Activated CD8-positive, alpha-beta T cell treated with anti-CD3 and anti-CD28 coated beads, Interleukin-2, amount 10 ng/mL, durations not matched to agents 7 days and 5 days (primary cell): ENCODE measurements around the gene C1orf53. TPM values are rescaled to one million over a fixed set of nuclear protein-coding genes. Genes with fewer than 3 reads are reported as not detected.
"Not testable (repeated sequence)": the region's sequence is repeated elsewhere in the genome, so short reads cannot be mapped to it uniquely, and the experiment has no call there.

ENCODE experiments used
- ATAC-seq: fragments of 150-1000 bp; cut with Tn5 transposase; one replicate; pipeline ENCODE4 v1.10.0; 2021; ENCODE audit warnings: moderate library complexity
- CTCF ChIA-PET: fragments of 350-600 bp; sonication (Branson Sonifier 250); formaldehyde crosslinking; loops from one replicate; lab custom pipeline; 2021; ENCODE audit warnings: antibody characterized with exemption; lab: Charles Lee
- POLR2A ChIA-PET: fragments of 350-600 bp; sonication (Branson Sonifier 250); formaldehyde crosslinking; loops from one replicate; lab custom pipeline; 2021; ENCODE audit warnings: antibody characterized with exemption; lab: Charles Lee
- DNase-seq: peaks from one replicate; pipeline ENCODE4 v3.0.0-alpha.2; 2020
- H3K27ac Mint-ChIP-seq: one replicate; pipeline ENCODE4 v1.8.0; 2021; ENCODE audit warnings: mild to moderate bottlenecking, mixed read lengths
- H3K27me3 Mint-ChIP-seq: one replicate; pipeline ENCODE4 v1.8.0; 2021; ENCODE audit warnings: low read depth, mixed read lengths
- H3K36me3 Mint-ChIP-seq: one replicate; pipeline ENCODE4 v1.8.0; 2021; ENCODE audit warnings: low read depth, mixed read lengths
- H3K4me1 Mint-ChIP-seq: one replicate; pipeline ENCODE4 v1.8.0; 2021; ENCODE audit warnings: low read depth, mixed read lengths
- H3K4me3 Mint-ChIP-seq: one replicate; pipeline ENCODE4 v1.8.0; 2021; ENCODE audit warnings: mild to moderate bottlenecking, mixed read lengths
- H3K9me3 Mint-ChIP-seq: one replicate; pipeline ENCODE4 v1.8.0; 2022; ENCODE audit warnings: mixed read lengths; ENCODE audit not compliant: insufficient read depth
- total RNA-seq, 2 experiments: library from RNA; stranded (reverse); gene quantifications; one replicate each; pipeline ENCODE4 v1.2.3, GENCODE V29; 2021

The C1orf53 gene
- under 1 TPM; 0.68 to 0.97 TPM for total RNA-seq

DNA sequence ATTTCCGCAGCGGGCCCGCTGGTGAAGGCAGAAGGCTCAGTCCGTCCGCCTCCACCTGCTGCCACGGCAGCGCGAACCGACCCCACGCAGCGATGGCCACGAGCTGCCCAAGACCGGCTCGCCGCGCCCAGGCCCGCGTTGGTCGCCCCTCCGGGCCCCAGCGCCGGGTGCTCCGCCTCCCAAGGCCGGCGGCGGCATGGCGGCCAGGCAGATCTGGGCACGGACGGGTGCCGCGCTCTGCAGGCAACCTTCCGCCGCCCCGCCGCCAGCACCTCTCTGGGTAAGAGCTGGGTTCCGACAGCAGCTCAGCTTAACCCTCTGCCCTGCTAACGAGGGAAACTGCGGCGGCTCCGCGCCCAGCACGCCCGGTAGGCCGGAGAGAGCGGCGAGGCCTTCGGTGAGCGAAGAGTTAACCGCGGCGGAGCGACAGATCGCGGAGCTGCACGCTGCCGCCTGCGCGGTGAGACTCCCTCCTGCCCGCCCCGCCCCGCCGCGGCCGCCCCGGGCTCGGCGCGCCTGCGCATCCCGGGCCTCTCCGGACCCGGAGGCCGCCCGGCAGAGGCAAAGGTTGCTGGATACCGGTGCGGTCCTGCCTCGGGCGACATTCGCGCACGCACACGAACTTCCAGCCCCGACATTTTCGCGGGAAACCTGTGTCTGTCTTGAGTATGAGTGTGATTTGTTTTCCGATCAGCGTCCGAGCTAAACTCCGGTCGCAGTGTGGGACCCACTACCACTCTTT, at the start of gene C1orf53:
C1orf53 (plus strand) TSS at position 177 of the 742 bp plus-strand sequence; CDS start at position 197, 20 bp downstream.
- peaks cover 2% of the 10 kb centered on the region for H3K36me3 Mint-ChIP-seq
- peaks cover 17% of the 10 kb centered on the region for H3K4me1 Mint-ChIP-seq
- POLR2A ChIA-PET: interaction anchor here (1.6 kb wide), 1 partner anchor 12 kb away, joined by 8 read pairs; no protein-coding TSS in a partner anchor
- peaks cover 53% of the 10 kb centered on the region for H3K27me3 Mint-ChIP-seq
- CTCF ChIA-PET: interaction anchor here (0.8 to 6.8 kb wide), 8 partner anchors 9 to 381 kb away, joined by 4 to 64 read pairs (median 5); partner anchors contain the start of gene LHX9
- no peaks in the 10 kb centered on the region for H3K9me3 Mint-ChIP-seq
- peak within 1 kb of the TSS; percentile 78 for H3K4me3 Mint-ChIP-seq
- ATAC-seq: peak; percentile 95
- peak within 1 kb of the TSS; percentile 77 for H3K27ac Mint-ChIP-seq
- peak; percentile 78 for DNase-seq

DNA sequence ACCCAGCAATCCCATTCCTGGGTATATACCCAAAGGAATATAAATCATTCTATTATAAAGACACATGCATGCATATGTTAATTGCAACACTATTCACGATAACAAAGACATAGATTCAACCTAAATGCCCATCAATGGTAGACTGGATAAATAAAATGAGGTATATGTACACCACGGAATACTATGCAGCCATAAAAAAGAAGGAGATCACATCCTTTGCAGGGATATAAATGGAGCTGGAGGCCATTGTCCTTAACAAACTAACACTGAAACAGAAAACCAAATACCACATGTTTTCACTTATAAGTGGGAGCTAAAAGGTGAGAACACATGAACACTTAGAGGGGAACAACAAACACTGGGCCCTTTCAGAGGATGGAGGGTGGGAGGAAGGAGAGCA, 46.7 kb upstream of the C1orf53 start:
- H3K4me3 Mint-ChIP-seq, CTCF ChIA-PET, H3K4me1 Mint-ChIP-seq, H3K36me3 Mint-ChIP-seq, ATAC-seq, H3K27ac Mint-ChIP-seq, H3K27me3 Mint-ChIP-seq, DNase-seq, POLR2A ChIA-PET, H3K9me3 Mint-ChIP-seq: not testable (repeated sequence)

DNA sequence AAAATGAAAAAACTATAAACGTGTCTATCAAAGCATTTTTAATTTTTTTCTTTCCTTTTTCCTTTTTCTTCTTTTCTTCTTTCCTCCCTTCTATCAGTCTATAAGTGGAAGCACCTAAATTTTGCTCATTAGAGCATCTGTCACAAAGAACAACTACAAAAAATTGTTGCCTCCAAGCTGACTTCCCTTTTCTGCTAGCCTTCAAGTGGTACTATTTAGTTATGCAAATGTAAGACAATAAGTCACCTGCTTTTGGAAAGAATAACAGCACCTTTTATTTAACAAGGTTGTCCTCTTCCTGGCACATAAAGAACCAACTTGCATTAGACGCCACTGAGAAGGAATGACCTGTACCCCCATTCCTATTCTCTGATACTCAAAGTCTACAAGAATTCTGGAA, 45.0 kb upstream of the C1orf53 start:
- Mint-ChIP-seq H3K9me3 (no peaks in the 10 kb centered on the region), H3K4me3 (no peak overlapping the region), H3K27me3 (no peaks in the 10 kb centered on the region), H3K27ac (no peak overlapping the region), H3K4me1 (no peaks in the 10 kb centered on the region), H3K36me3 (no peaks in the 10 kb centered on the region)
- POLR2A ChIA-PET: no interaction called here
- no peak for ATAC-seq
- CTCF ChIA-PET: no interaction called here
- DNase-seq: no peak

DNA sequence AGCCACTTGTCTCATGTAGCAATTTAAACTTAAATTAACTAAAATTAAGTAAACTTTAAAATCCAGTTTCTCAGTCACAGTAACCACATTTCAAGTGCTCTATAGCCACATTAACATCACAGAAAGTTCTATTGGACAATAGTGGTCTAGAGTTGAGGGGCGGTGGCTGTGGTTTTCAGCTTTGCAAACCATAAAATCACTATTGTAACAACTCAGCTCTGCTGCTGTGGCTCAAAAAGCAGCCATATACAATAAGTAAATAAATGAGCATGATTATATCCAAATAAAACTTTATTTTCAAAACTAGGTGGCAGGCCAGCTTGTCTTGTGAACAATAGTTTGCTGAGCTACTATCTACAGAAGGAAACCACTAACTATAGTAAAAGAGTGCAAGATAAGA, 43.4 kb upstream of the C1orf53 start:
- ChIA-PET POLR2A (no interaction called here), CTCF (interaction anchor here (1.3 kb wide), 1 partner anchor 10 kb away, joined by 7 read pairs; no protein-coding TSS in a partner anchor)
- no peak overlapping the region for H3K27ac Mint-ChIP-seq
- DNase-seq (no peak), ATAC-seq (no peak)
- no peaks in the 10 kb centered on the region for H3K36me3 Mint-ChIP-seq
- no peaks in the 10 kb centered on the region for H3K9me3 Mint-ChIP-seq
- H3K4me1 Mint-ChIP-seq: no peaks in the 10 kb centered on the region
- no peak overlapping the region for H3K4me3 Mint-ChIP-seq
- no peaks in the 10 kb centered on the region for H3K27me3 Mint-ChIP-seq

DNA sequence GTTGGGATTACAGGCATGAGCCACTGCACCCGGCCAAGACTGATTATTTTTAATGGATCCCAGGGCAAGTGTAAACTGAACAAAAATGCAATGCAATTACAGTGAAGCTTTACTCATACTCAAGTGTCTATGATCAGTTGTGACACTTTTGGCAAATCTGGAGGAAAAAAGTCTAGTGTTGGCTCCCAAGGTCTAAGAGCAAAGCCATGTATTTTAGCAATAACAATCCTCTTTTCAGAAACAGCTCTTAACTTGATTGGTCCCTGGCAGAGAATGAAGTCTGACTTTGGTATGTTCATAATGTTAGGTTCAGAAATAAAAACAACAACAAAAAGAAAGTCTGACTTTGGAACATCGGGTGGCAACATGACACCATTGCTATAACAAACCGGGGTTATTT, 40.2 kb upstream of the C1orf53 start:
- CTCF ChIA-PET: interaction anchor here (1.5 kb wide), 1 partner anchor 340 kb away, joined by 5 read pairs; no protein-coding TSS in a partner anchor
- Mint-ChIP-seq H3K4me1 (no peaks in the 10 kb centered on the region), H3K27me3 (peaks cover 2% of the 10 kb centered on the region), H3K36me3 (no peaks in the 10 kb centered on the region), H3K9me3 (no peaks in the 10 kb centered on the region), H3K27ac (no peak overlapping the region), H3K4me3 (no peak overlapping the region)
- ATAC-seq (no peak), DNase-seq (no peak)
- POLR2A ChIA-PET: no interaction called here

DNA sequence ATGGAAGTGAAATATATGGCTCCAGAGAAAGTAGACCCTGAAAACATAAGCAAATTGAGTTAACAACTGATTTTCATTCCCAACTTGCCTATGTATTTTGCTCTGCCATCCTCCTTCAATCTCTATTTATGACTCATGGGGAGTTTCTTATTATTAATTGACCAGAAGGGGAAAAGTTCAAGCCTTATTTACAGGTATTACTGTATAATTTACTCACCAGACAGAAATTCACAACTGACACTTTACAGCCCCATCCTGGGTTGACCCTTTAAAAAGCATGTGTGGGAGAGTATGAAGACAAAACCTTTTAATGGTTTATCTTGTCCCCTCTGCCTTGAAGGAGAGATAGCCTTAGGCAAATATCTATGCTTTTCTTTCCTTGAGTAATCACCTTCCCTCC, 39.8 kb upstream of the C1orf53 start:
- no peak for ATAC-seq
- Mint-ChIP-seq H3K27ac (no peak overlapping the region), H3K36me3 (no peaks in the 10 kb centered on the region), H3K4me3 (no peak overlapping the region), H3K27me3 (peaks cover 2% of the 10 kb centered on the region), H3K4me1 (no peaks in the 10 kb centered on the region), H3K9me3 (no peaks in the 10 kb centered on the region)
- ChIA-PET POLR2A (no interaction called here), CTCF (interaction anchor here (1.5 kb wide), 1 partner anchor 341 kb away, joined by 5 read pairs; no protein-coding TSS in a partner anchor)
- no peak for DNase-seq

DNA sequence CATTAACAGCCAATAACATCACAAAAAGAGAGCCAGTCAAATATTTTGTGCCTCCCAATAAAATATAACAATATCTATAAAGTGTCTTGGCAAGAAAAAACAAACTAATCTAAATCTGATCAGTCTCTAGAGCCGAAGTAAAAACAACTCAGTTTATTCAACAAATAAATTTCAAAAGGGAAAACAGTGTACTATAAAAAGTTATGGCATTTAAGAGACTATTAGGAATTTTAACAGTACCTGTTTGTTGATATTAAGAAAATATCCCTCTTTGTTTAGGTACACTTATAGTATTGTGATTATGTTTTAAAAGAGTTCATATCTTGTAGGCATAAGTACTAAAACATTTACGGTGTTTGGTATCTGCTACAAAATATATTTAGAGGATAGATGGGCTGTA, 36.6 kb upstream of the C1orf53 start:
- no peak overlapping the region for H3K27ac Mint-ChIP-seq
- POLR2A ChIA-PET: no interaction called here
- no peak overlapping the region for H3K4me3 Mint-ChIP-seq
- CTCF ChIA-PET: no interaction called here
- no peaks in the 10 kb centered on the region for H3K9me3 Mint-ChIP-seq
- ATAC-seq (no peak), DNase-seq (no peak)
- H3K27me3 Mint-ChIP-seq: peaks cover 4% of the 10 kb centered on the region
- no peaks in the 10 kb centered on the region for H3K4me1 Mint-ChIP-seq
- H3K36me3 Mint-ChIP-seq: no peaks in the 10 kb centered on the region

DNA sequence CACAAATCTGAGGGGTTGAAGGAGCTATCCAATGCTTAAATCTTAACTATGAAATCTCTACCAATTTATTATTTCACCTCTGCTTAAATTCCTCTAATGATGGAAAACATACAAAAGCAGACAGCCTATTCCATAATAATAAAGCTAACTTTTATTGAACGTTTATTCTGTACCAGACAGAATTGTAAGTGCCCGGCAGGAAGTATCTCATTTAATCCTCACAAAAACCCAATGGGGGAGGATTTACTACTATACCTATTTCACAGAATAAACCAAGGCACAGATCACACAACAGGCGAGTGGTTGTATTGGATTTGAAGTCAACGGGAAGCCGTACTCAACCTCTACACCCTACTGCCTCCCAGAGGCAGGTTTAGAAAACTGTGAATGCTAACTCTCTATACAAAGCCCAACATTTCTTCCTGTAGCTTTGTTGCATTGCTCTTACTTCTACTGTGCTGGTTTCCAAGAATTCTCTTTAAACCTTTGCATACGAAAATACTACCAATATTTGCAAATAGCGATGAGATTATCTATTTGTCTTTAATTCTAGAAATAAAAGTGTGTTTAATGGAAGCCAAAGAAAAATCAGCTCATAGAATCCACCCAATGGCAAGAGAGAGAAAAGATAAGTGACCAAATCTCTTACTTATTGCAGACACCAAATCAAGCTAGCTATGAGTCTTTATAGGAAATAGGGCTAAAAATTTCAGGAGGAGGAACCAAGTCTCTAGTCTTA, 33.5 kb upstream of the C1orf53 start:
- ChIA-PET POLR2A (interaction anchor here (0.7 kb wide), 1 partner anchor 455 kb away, joined by 9 read pairs; no protein-coding TSS in a partner anchor), CTCF (interaction anchor here (0.5 to 3.7 kb wide), 58 partner anchors 9 to 600 kb away, joined by 3 to 49 read pairs (median 4); partner anchors contain the start of genes C1orf53 and DENND1B)
- no peak overlapping the region for H3K4me3 Mint-ChIP-seq
- no peaks in the 10 kb centered on the region for H3K9me3 Mint-ChIP-seq
- ATAC-seq: peak; percentile 93
- H3K36me3 Mint-ChIP-seq: no peaks in the 10 kb centered on the region
- no peak overlapping the region for H3K27ac Mint-ChIP-seq
- peaks cover 9% of the 10 kb centered on the region for H3K27me3 Mint-ChIP-seq
- DNase-seq: peak; percentile 62
- no peaks in the 10 kb centered on the region for H3K4me1 Mint-ChIP-seq

DNA sequence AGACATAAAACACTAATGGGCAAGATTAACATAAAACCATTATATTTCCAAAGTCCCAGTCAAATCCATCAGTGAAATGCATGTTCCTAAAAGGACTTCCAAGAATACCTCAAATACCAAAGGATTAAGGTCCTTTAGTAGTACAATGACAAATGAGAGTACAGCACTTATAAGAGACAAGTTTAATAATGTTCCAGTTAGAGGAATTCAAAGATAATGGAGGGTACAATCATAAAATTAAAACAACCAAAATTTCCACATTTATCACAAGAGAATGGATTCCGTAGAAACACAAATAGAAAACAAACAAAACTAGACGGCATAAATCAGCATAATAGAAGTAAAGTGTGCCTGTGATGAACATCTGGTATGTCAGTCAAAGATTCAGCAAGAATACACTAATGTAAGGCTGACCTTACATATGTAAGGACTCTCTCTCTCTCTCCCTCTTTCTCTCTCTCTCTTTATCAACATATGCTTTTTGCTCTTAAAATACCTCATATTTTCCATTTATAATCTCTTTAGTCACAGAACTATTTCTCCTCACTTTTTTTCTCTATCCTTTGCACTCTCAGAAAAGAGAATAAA, 32.8 kb upstream of the C1orf53 start:
- Mint-ChIP-seq H3K27me3 (peaks cover 13% of the 10 kb centered on the region), H3K9me3 (no peaks in the 10 kb centered on the region), H3K4me1 (no peaks in the 10 kb centered on the region), H3K36me3 (no peaks in the 10 kb centered on the region), H3K27ac (no peak overlapping the region), H3K4me3 (no peak overlapping the region)
- ATAC-seq (no peak), DNase-seq (no peak)
- CTCF ChIA-PET: interaction anchor here (0.5 to 3.7 kb wide), 47 partner anchors 8 to 594 kb away, joined by 3 to 49 read pairs (median 4); partner anchors contain the start of gene DENND1B
- POLR2A ChIA-PET: no interaction called here

DNA sequence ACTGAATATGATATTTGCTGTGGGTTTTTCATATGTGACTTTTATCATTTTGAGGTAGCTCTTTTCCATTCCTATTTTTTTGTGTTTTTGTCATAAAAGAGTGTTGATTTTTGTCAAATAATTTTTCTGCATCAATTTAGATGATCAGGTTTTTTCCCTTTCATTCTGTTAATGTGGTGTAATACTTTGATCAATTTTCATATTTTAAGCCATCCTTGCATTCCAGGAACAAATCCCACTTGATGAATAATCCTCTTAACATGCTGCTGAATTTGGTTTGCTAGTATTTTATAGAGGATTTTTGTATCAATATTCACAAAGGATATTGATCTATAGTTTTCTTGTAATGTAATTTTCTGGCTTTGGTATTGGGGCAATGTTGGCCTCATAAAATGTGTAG, 25.5 kb upstream of the C1orf53 start:
- Mint-ChIP-seq H3K27ac (no peak overlapping the region), H3K4me1 (no peaks in the 10 kb centered on the region), H3K4me3 (no peak overlapping the region), H3K9me3 (peaks cover 18% of the 10 kb centered on the region), H3K36me3 (peaks cover 3% of the 10 kb centered on the region), H3K27me3 (peaks cover 25% of the 10 kb centered on the region)
- DNase-seq (no peak), ATAC-seq (no peak)
- POLR2A ChIA-PET: no interaction called here
- CTCF ChIA-PET: interaction anchor here (1.2 kb wide), 1 partner anchor 8 kb away, joined by 9 read pairs; no protein-coding TSS in a partner anchor

DNA sequence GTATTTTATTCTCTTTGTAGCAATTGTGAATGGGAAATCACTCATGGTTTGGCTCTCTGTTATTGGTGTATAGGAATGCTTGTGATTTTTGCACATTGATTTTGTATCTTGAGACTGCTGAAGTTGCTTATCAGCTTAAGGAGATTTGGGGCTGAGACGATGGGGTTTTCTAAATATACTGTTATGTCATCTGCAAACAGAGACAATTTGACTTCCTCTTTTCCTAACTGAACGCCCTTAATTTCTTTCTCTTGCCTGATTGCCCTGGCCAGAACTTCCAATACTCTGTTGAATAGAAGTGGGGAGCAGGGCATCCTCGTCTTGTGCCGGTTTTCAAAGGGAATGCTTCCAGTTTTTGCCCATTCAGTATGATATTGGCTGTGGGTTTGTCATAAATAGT, 22.0 kb upstream of the C1orf53 start:
- DNase-seq, POLR2A ChIA-PET, ATAC-seq, H3K4me1 Mint-ChIP-seq, H3K4me3 Mint-ChIP-seq, H3K27ac Mint-ChIP-seq, H3K36me3 Mint-ChIP-seq: not testable (repeated sequence)
- CTCF ChIA-PET: interaction anchor here (2.7 kb wide), 1 partner anchor 11 kb away, joined by 13 read pairs; no protein-coding TSS in a partner anchor
- Mint-ChIP-seq H3K27me3 (peaks cover 30% of the 10 kb centered on the region), H3K9me3 (peaks cover 18% of the 10 kb centered on the region)
